ENCODE data around the gene UBXN2A.

The UBXN2A gene

DNA sequence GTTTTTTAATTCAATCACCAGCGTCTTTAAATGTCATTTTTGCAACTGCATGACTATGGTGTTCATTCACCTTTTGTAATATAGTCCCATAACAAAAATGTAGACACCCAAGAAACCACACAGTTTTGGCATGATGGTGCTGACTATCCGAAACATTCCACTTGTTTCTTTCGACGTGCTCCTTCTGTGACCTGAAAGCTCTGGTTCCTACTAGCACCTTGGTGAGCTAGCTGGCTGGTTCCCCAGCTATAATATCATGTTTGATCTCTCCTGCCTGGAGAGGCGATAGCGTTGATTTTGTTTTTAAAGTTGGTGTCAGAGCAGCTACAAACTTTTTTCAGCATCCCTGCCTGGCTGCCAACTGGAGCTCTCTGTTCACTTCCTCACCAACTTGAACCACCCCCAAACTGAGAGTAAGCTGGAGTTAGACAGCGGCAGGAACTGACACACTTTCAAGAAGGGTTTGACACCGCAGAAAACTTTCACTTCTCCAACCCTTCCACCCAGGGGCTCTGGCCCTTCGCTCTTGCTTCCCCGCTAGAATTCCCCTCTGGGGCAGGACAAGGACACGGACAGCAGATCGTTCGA, 14.5 kb upstream of the UBXN2A start:
- H3K27ac ChIP-seq (replicated peaks): peak overlapping the region; percentile 98
- peak overlapping the region; percentile 76 for H3K4me3 ChIP-seq (replicated peaks; ENCODE audit: insufficient read depth, low read length)
- H3K27me3 ChIP-seq (ENCODE audit: insufficient read depth, poor library complexity, severe bottlenecking): no peaks in the 10 kb centered on the region
- TF ChIP-seq GABPA (IDR thresholded peaks at IDR 0.05; ENCODE audit: low read depth): no peak
- TF ChIP-seq SPI1 (IDR thresholded peaks at IDR 0.05; ENCODE audit: borderline replicate concordance, low read depth): peak; percentile 92
- TF ChIP-seq POLR2AphosphoS5 (IDR thresholded peaks at IDR 0.05; ENCODE audit: low read depth): peak; percentile 19; the same call in 1 of the 2 replicates
- peak; percentile 55 to 85 for DNase-seq (ENCODE audit: low read depth in 1 of 2, low spot score in 1 of 2)

DNA sequence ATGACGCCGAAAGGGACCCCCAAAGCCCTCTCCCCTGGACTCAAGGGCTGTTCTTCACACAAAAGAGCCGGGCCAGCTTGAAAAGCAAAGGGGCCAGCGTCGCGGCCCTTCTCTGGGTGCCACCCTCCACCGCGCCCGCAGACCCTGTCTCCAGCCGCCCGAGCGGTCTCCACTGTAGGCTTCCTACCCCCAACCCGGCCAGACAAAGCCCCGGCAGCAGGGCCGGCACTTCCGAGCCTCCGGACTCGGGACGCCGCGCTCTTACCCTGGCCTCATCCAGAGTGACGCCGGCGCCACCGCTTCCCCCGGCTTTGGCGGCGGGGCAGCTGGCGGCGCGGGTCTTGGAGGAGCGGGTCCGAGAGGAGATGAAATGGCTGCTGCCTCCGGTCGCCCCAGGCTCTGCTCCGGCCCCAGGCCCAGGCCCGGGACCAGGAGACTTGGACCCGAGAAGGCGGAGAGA, 13.9 kb upstream of the UBXN2A start:
- peak in 1 of 2 experiments; percentile 38 for DNase-seq (ENCODE audit: low read depth in 1 of 2, low spot score in 1 of 2)
- no peak for TF ChIP-seq SPI1 (IDR thresholded peaks at IDR 0.05; ENCODE audit: borderline replicate concordance, low read depth)
- TF ChIP-seq, protein P1, sequence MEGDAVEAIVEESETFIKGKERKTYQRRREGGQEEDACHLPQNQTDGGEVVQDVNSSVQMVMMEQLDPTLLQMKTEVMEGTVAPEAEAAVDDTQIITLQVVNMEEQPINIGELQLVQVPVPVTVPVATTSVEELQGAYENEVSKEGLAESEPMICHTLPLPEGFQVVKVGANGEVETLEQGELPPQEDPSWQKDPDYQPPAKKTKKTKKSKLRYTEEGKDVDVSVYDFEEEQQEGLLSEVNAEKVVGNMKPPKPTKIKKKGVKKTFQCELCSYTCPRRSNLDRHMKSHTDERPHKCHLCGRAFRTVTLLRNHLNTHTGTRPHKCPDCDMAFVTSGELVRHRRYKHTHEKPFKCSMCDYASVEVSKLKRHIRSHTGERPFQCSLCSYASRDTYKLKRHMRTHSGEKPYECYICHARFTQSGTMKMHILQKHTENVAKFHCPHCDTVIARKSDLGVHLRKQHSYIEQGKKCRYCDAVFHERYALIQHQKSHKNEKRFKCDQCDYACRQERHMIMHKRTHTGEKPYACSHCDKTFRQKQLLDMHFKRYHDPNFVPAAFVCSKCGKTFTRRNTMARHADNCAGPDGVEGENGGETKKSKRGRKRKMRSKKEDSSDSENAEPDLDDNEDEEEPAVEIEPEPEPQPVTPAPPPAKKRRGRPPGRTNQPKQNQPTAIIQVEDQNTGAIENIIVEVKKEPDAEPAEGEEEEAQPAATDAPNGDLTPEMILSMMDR (IDR thresholded peaks at IDR 0.05; ENCODE audit: insufficient read depth, low read length): no peak
- no peak for TF ChIP-seq GABPA (IDR thresholded peaks at IDR 0.05; ENCODE audit: low read depth)
- TF ChIP-seq, protein P2, sequence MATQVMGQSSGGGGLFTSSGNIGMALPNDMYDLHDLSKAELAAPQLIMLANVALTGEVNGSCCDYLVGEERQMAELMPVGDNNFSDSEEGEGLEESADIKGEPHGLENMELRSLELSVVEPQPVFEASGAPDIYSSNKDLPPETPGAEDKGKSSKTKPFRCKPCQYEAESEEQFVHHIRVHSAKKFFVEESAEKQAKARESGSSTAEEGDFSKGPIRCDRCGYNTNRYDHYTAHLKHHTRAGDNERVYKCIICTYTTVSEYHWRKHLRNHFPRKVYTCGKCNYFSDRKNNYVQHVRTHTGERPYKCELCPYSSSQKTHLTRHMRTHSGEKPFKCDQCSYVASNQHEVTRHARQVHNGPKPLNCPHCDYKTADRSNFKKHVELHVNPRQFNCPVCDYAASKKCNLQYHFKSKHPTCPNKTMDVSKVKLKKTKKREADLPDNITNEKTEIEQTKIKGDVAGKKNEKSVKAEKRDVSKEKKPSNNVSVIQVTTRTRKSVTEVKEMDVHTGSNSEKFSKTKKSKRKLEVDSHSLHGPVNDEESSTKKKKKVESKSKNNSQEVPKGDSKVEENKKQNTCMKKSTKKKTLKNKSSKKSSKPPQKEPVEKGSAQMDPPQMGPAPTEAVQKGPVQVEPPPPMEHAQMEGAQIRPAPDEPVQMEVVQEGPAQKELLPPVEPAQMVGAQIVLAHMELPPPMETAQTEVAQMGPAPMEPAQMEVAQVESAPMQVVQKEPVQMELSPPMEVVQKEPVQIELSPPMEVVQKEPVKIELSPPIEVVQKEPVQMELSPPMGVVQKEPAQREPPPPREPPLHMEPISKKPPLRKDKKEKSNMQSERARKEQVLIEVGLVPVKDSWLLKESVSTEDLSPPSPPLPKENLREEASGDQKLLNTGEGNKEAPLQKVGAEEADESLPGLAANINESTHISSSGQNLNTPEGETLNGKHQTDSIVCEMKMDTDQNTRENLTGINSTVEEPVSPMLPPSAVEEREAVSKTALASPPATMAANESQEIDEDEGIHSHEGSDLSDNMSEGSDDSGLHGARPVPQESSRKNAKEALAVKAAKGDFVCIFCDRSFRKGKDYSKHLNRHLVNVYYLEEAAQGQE (IDR thresholded peaks at IDR 0.05; ENCODE audit: insufficient replicate concordance, low read depth): no peak
- no peak for TF ChIP-seq POLR2AphosphoS5 (IDR thresholded peaks at IDR 0.05; ENCODE audit: low read depth)
- Histone ChIP-seq H3K4me3 (replicated peaks; ENCODE audit: insufficient read depth, low read length) (peak overlapping the region; percentile 76), H3K27me3 (ENCODE audit: insufficient read depth, poor library complexity, severe bottlenecking) (no peaks in the 10 kb centered on the region), H3K27ac (replicated peaks) (peak overlapping the region; percentile 98)

DNA sequence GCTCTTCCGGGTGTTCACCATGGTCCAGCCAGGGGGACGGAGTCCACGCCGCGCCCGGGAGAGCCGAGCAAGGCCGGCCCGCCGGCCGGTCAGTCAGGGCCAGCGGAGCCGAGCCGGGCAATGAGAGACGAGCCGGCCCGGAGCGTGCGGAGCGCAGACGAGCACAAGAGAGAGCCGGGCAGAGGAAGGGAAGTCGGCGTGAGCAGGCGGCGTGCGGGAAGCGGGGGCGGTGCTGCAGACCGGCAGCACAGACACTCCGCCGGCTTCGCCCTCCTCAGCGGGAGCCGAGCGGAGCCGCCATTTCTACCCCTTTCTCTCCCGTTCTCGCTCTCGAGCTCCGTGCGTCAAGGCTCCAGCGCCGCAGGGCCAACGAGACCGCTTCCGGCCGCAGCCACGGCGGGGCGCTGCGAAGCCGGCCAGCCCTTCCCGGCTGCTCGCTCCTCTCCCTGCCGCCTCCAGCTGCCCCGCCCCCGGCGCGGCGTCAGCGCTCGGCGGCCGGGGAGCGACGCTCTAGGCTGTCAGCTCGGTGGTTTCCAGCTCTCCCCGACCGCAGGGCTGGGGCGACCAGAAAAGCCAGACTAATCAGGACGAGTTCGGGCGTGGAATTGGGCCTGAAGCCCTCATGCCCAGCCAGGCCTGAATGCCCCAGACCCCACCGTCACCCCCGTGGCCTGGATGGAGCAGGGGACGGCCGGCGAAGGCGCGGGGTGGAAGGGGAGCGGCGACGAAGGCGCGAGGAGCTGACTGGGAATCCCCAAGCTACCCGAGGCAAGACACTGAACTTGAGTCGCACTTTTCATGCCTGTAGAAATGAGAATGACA, 13.3 kb upstream of the UBXN2A start, which contains the start of gene ATAD2B:
TSS of gene ATAD2B (minus strand) at position 374 of the 822 bp plus-strand sequence. CDS start at position 21, 353 bp downstream.
- peak; percentile 82 to 90 for DNase-seq (ENCODE audit: low read depth in 1 of 2, low spot score in 1 of 2)
- TF ChIP-seq, protein P1 (IDR thresholded peaks at IDR 0.05; ENCODE audit: insufficient read depth, low read length): peak; percentile 81
- TF ChIP-seq POLR2AphosphoS5 (IDR thresholded peaks at IDR 0.05; ENCODE audit: low read depth) (peak; percentile 75), GABPA (IDR thresholded peaks at IDR 0.05; ENCODE audit: low read depth) (no peak; the same call in 1 of the 2 replicates)
- Histone ChIP-seq H3K4me3 (replicated peaks; ENCODE audit: insufficient read depth, low read length) (peak within 1 kb of the TSS; percentile 76), H3K27me3 (ENCODE audit: insufficient read depth, poor library complexity, severe bottlenecking) (no peaks in the 10 kb centered on the region), H3K27ac (replicated peaks) (peak within 1 kb of the TSS; percentile 98)

DNA sequence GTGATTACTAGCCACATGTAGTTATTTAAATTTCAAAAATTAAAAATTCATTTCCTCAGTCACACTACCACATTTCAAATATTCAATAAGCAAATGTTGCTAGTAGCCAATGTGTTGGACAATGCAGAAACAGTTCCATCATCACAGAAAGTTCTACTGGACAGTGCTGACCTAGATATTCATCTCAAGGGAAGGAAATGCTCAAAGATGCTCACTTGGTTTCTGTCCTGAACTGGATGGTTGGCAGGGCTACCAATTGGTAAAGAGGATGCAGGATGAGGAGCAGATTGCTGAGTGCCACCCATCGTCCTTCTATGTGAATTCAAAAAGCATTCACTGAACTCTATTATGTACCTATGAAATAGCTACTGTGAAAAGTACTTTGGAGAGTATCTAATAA, 6.0 kb upstream of the UBXN2A start:
- Histone ChIP-seq H3K4me3 (replicated peaks; ENCODE audit: insufficient read depth, low read length) (no peak overlapping the region), H3K27ac (replicated peaks) (no peak overlapping the region), H3K27me3 (ENCODE audit: insufficient read depth, poor library complexity, severe bottlenecking) (no peaks in the 10 kb centered on the region)
- DNase-seq (ENCODE audit: low read depth in 1 of 2, low spot score in 1 of 2): no peak
- TF ChIP-seq, protein P2 (IDR thresholded peaks at IDR 0.05; ENCODE audit: insufficient replicate concordance, low read depth): no peak
- TF ChIP-seq, protein P1 (IDR thresholded peaks at IDR 0.05; ENCODE audit: insufficient read depth, low read length): no peak
- TF ChIP-seq GABPA (IDR thresholded peaks at IDR 0.05; ENCODE audit: low read depth): no peak
- no peak for TF ChIP-seq SPI1 (IDR thresholded peaks at IDR 0.05; ENCODE audit: borderline replicate concordance, low read depth)
- no peak for TF ChIP-seq POLR2AphosphoS5 (IDR thresholded peaks at IDR 0.05; ENCODE audit: low read depth)
